Measurements from ENCODE around the gene TMEM242.
A peak's percentile ranks its signal among the peaks of the same experiment; 100 is the strongest.
"Not testable (repeated sequence)": the region's sequence is repeated elsewhere in the genome, so short reads cannot be mapped to it uniquely, and the experiment has no call there.

TMEM242 gene

GRCh38 chr6:157323255-157323965, at the start of gene TMEM242:
Gene TMEM242 (minus strand): TSS chr6:157323519. CDS start chr6:157323499, 20 bp downstream.
- DNase-seq: no peak

GRCh38 chr6:157372501-157373280, 49.4 kb upstream of the TMEM242 start:
- DNase-seq: no peak

- no peak for DNase-seq
Observed at GRCh38 chr6:157370755-157371154, 47.4 kb upstream of the TMEM242 start.

GRCh38 chr6:157368359-157369049, 45.2 kb upstream of the TMEM242 start:
- no peak for DNase-seq

GRCh38 chr6:157366648-157367047, 43.3 kb upstream of the TMEM242 start:
- no peak for DNase-seq

GRCh38 chr6:157364705-157365104, 41.4 kb upstream of the TMEM242 start:
- DNase-seq: no peak

GRCh38 chr6:157361886-157362285, 38.6 kb upstream of the TMEM242 start:
- DNase-seq: no peak

- peak in 6 of 58 donors; percentile 5 to 39 (median 16) for DNase-seq
Observed at GRCh38 chr6:157358287-157358686, 35.0 kb upstream of the TMEM242 start.

- no peak for DNase-seq
Observed at GRCh38 chr6:157346373-157346772, 23.1 kb upstream of the TMEM242 start.

- DNase-seq: no peak
Observed at GRCh38 chr6:157343732-157344131, 20.4 kb upstream of the TMEM242 start.

- no peak for DNase-seq
Observed at GRCh38 chr6:157339432-157339831, 16.1 kb upstream of the TMEM242 start.

GRCh38 chr6:157337751-157338150, 14.4 kb upstream of the TMEM242 start:
- no peak for DNase-seq

GRCh38 chr6:157337276-157337675, 14.0 kb upstream of the TMEM242 start:
- not testable (repeated sequence) for DNase-seq

- no peak for DNase-seq
Observed at GRCh38 chr6:157335829-157336228, 12.5 kb upstream of the TMEM242 start.

- DNase-seq: no peak
Observed at GRCh38 chr6:157333956-157334355, 10.6 kb upstream of the TMEM242 start.

- peak in 1 of 58 donors; percentile 2 for DNase-seq
Observed at GRCh38 chr6:157333537-157333936, 10.2 kb upstream of the TMEM242 start.

GRCh38 chr6:157332813-157333212, 9.5 kb upstream of the TMEM242 start:
- no peak for DNase-seq

- DNase-seq: no peak
Observed at GRCh38 chr6:157330831-157331230, 7.5 kb upstream of the TMEM242 start.

- DNase-seq: no peak
Observed at GRCh38 chr6:157329829-157330228, 6.5 kb upstream of the TMEM242 start.

- DNase-seq: no peak
Observed at GRCh38 chr6:157328108-157328692, 4.9 kb upstream of the TMEM242 start.

GRCh38 chr6:157326979-157327378, 3.7 kb upstream of the TMEM242 start:
- no peak for DNase-seq

Data from anterior cingulate cortex (tissue), 58 donors.